ENCODE measurements around the gene RALGAPA2. TPM values are rescaled to one million over a fixed set of nuclear protein-coding genes. Genes with fewer than 3 reads are reported as not detected.
A peak's percentile ranks its signal among the peaks of the same experiment; 100 is the strongest.

Gene RALGAPA2
- total and polyA plus RNA-seq, 2 of the 13 experiments (the other 11 are each of a cell fraction or from before 2014, with no cell fraction given), result 13.8 to 17.7 TPM

GRCh38 chr20:20712474-20713243 lies at the start of gene RALGAPA2 (continued):
- 0 out of 2 replicates have a peak, but pooled peaks have one; percentile 30 for TF ChIP-seq MXD1 (CRISPR knock-in tag; IDR thresholded peaks at IDR 0.05)
- TF ChIP-seq ZBTB1 (CRISPR knock-in tag; IDR thresholded peaks at IDR 0.05; ENCODE audit: borderline replicate concordance), result no peak
- no peak for TF ChIP-seq ZNF180 (CRISPR knock-in tag; IDR thresholded peaks at IDR 0.05; ENCODE audit: borderline replicate concordance, low read depth)
- no peak for TF ChIP-seq ZKSCAN8 (CRISPR knock-in tag; IDR thresholded peaks at IDR 0.05; ENCODE audit: borderline replicate concordance)
- peak; percentile 65 for TF ChIP-seq ZBTB2 (CRISPR knock-in tag; IDR thresholded peaks at IDR 0.05; ENCODE audit: low read depth)
- no peak for TF ChIP-seq PBX2 (CRISPR knock-in tag; IDR thresholded peaks at IDR 0.05)
- peak; percentile 78; the same call in 1 of the 2 replicates for TF ChIP-seq REPIN1 (CRISPR knock-in tag; IDR thresholded peaks at IDR 0.05; ENCODE audit: borderline replicate concordance, low read depth)
- TF ChIP-seq ZNF136 (CRISPR knock-in tag; IDR thresholded peaks at IDR 0.05; ENCODE audit: low read depth), result 0 out of 2 replicates have a peak, but pooled peaks have one; percentile 52
- TF ChIP-seq CBFB (CRISPR knock-in tag; IDR thresholded peaks at IDR 0.05), result peak; percentile 92
- TF ChIP-seq PPARG (CRISPR knock-in tag; conservative IDR thresholded peaks at IDR 0.05), result 0 out of 2 replicates have a peak, but pooled peaks have one; percentile 22
- TF ChIP-seq ADNP (CRISPR knock-in tag; IDR thresholded peaks at IDR 0.05), result no peak
- peak; percentile 59; the same call in 1 of the 2 replicates for TF ChIP-seq ZBTB49 (CRISPR knock-in tag; IDR thresholded peaks at IDR 0.05; ENCODE audit: borderline replicate concordance)
- TF ChIP-seq ZNF570 (CRISPR knock-in tag; IDR thresholded peaks at IDR 0.05; ENCODE audit: borderline replicate concordance), result peak; percentile 25; the same call in 1 of the 2 replicates
- peak in 1 of 2 experiments; percentile 56; a peak in 1 of 4 replicates for TF ChIP-seq REST (IDR thresholded peaks at IDR 0.05; ENCODE audit: borderline replicate concordance in 1 of 2, low read depth in 1 of 2, low read length in 2 of 2)
- TF ChIP-seq ZNF224 (CRISPR knock-in tag; IDR thresholded peaks at IDR 0.05), result no peak
- 0 out of 2 replicates have a peak, but pooled peaks have one; percentile 37 for TF ChIP-seq ZNF333 (CRISPR knock-in tag; IDR thresholded peaks at IDR 0.05; ENCODE audit: borderline replicate concordance)
- no peak; the same call in 1 of the 2 replicates for TF ChIP-seq CBX2 (IDR thresholded peaks at IDR 0.05; ENCODE audit: low read depth, low read length)
- TF ChIP-seq CBX2 (CRISPR knock-in tag; IDR thresholded peaks at IDR 0.05; ENCODE audit: low read depth), result no peak

All from HepG2 (cell line).